HL-60 (cell line): ENCODE measurements around the gene IDH3A.

Source experiments
- DNase-seq, 2 experiments: peaks; one replicate each; pipeline ENCODE4 v3.0.0-alpha.2; 2010 to 2020; ENCODE audit warnings: low read depth in 1 of 2, low spot score in 1 of 2
- H3K27ac ChIP-seq: fragments of 250-450 bp; sonication (Bioruptor Pico); replicated peaks from 2 replicates; pipeline ENCODE4 v1.5.1; 2020; ENCODE audit warnings: mild to moderate bottlenecking, moderate library complexity
- H3K27me3 ChIP-seq: fragments of 250-450 bp; sonication (Bioruptor Pico); 2 replicates; pipeline ENCODE4 v1.5.1; 2021; ENCODE audit warnings: mild to moderate bottlenecking, moderate library complexity; ENCODE audit not compliant: insufficient read depth, poor library complexity, severe bottlenecking
- H3K4me3 ChIP-seq: replicated peaks from 2 replicates; pipeline ENCODE4 v1.5.1; 2011; ENCODE audit warnings: mild to moderate bottlenecking, control low read depth, low read length; ENCODE audit not compliant: insufficient read depth
- GABPA ChIP-seq: IDR thresholded peaks from 2 replicates; pipeline ENCODE4 v1.6.1; 2012; ENCODE audit warnings: low read depth
- POLR2AphosphoS5 ChIP-seq: IDR thresholded peaks from 2 replicates; pipeline ENCODE4 v1.6.1; 2012; ENCODE audit warnings: low read depth
- SPI1 ChIP-seq: IDR thresholded peaks from 2 replicates; pipeline ENCODE4 v1.6.1; 2012; ENCODE audit warnings: low read depth, mild to moderate bottlenecking, borderline replicate concordance
- TF ChIP-seq, protein P1 (sequence below): IDR thresholded peaks from 2 replicates; pipeline ENCODE4 v1.6.1; 2012; ENCODE audit warnings: low read depth; ENCODE audit not compliant: insufficient replicate concordance
- TF ChIP-seq, protein P2 (sequence below): IDR thresholded peaks from one replicate; pipeline ENCODE4 v1.5.1; 2011; ENCODE audit warnings: low read length, control low read depth, inconsistent platforms; ENCODE audit not compliant: insufficient read depth

Gene IDH3A

DNA sequence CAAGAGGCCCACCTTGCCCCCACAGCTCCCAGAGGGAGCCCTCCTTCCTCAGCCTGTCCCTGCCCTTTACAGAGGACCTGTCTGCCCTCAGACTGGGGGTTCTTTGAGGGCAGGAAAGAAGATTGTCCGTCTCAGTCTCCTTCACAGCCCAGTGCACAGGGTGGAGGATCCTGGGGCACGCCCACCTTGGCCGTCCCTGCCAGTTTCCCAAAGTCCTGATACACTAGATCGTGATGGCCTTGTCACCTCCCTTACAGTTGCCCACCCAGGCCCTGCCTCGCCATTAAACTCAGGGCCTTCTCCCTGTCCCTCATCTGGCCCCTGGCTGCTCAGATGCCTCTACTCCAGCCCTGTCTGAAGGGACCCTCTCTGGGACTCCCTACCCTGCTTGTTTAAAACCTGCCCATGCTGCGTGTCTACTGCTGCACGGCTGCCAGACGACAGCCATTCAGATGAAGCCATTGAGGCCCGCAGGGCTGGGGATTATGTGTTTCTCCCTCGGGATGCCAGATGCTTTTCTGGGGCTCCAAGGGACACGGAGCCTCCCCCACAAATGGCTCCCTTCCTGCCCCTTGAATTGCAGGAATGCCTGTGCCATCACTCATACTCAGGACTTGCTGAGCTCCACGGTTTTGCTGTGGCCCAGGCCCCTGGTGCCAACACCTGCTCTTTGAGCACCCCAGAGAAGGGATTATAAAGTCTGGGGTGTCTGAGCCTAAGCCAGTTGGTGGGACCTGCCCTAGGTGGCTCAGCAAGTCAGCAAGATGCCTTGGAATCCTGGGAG is 57.4 kb downstream of the IDH3A start:
- no peaks in the 10 kb centered on the region for H3K27me3 ChIP-seq
- no peak for TF ChIP-seq POLR2AphosphoS5
- no peak for TF ChIP-seq SPI1
- TF ChIP-seq, protein P1, sequence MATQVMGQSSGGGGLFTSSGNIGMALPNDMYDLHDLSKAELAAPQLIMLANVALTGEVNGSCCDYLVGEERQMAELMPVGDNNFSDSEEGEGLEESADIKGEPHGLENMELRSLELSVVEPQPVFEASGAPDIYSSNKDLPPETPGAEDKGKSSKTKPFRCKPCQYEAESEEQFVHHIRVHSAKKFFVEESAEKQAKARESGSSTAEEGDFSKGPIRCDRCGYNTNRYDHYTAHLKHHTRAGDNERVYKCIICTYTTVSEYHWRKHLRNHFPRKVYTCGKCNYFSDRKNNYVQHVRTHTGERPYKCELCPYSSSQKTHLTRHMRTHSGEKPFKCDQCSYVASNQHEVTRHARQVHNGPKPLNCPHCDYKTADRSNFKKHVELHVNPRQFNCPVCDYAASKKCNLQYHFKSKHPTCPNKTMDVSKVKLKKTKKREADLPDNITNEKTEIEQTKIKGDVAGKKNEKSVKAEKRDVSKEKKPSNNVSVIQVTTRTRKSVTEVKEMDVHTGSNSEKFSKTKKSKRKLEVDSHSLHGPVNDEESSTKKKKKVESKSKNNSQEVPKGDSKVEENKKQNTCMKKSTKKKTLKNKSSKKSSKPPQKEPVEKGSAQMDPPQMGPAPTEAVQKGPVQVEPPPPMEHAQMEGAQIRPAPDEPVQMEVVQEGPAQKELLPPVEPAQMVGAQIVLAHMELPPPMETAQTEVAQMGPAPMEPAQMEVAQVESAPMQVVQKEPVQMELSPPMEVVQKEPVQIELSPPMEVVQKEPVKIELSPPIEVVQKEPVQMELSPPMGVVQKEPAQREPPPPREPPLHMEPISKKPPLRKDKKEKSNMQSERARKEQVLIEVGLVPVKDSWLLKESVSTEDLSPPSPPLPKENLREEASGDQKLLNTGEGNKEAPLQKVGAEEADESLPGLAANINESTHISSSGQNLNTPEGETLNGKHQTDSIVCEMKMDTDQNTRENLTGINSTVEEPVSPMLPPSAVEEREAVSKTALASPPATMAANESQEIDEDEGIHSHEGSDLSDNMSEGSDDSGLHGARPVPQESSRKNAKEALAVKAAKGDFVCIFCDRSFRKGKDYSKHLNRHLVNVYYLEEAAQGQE: no peak
- TF ChIP-seq, protein P2, sequence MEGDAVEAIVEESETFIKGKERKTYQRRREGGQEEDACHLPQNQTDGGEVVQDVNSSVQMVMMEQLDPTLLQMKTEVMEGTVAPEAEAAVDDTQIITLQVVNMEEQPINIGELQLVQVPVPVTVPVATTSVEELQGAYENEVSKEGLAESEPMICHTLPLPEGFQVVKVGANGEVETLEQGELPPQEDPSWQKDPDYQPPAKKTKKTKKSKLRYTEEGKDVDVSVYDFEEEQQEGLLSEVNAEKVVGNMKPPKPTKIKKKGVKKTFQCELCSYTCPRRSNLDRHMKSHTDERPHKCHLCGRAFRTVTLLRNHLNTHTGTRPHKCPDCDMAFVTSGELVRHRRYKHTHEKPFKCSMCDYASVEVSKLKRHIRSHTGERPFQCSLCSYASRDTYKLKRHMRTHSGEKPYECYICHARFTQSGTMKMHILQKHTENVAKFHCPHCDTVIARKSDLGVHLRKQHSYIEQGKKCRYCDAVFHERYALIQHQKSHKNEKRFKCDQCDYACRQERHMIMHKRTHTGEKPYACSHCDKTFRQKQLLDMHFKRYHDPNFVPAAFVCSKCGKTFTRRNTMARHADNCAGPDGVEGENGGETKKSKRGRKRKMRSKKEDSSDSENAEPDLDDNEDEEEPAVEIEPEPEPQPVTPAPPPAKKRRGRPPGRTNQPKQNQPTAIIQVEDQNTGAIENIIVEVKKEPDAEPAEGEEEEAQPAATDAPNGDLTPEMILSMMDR: no peak
- no peak for TF ChIP-seq GABPA
- H3K4me3 ChIP-seq: no peak overlapping the region
- H3K27ac ChIP-seq: no peak overlapping the region
- DNase-seq: no peak

GRCh38 chr15:78207110-78207458 is 57.9 kb downstream of the IDH3A start:
- TF ChIP-seq, protein P2: no peak
- TF ChIP-seq POLR2AphosphoS5: no peak
- TF ChIP-seq GABPA: no peak
- no peak for DNase-seq
- H3K27ac ChIP-seq: no peak overlapping the region

DNA sequence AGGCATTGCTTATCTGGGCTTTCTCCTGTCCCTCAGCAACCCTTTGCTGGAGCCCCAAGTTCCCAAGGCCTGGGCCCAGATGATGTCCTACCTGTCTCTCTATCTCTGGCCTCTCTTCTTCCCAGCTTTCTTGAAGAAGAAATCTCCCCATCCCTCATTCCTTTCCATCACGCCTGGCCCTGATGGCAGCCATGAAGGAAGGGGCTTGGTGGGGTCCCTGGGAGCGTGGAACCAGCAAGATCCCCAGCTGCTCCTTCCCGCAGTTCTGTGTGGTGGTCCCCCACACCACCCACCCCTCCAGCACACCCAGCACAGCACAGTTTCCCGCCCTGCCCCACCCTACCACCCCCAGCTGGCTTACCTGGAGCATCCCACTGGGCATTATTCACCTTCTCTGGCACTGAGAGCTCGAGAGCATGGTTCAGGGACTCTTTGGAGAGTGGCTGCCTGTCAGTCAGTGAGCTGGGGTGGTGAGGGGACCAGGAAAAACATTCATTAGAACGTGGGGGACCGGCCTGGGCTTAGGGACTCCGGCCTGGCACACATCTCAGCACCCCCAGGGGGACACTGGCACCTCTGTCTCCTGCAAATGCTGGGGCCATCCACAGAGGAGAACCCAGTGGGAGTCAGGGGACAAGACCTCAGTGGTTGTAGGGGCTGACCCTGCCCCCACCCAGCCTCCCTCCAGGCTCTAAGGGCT is 58.6 kb downstream of the IDH3A start:
- H3K27me3 ChIP-seq: no peaks in the 10 kb centered on the region
- no peak overlapping the region for H3K4me3 ChIP-seq
- no peak for DNase-seq
- H3K27ac ChIP-seq: no peak overlapping the region
- no peak for TF ChIP-seq GABPA
- TF ChIP-seq POLR2AphosphoS5: no peak
- no peak for TF ChIP-seq SPI1
- TF ChIP-seq, protein P1: no peak
- TF ChIP-seq, protein P2: no peak

More at GRCh38 chr15:78207110-78207458, 57.9 kb downstream of the IDH3A start:
- Histone ChIP-seq H3K27me3 (no peaks in the 10 kb centered on the region), H3K4me3 (no peak overlapping the region)
